GM12891 (cell line): Measurements from ENCODE around the gene AP5B1.
"Not testable (repeated sequence)": the region's sequence is repeated elsewhere in the genome, so short reads cannot be mapped to it uniquely, and the experiment has no call there.

Experiments
- DNase-seq: peaks from one replicate; pipeline ENCODE4 v3.0.0; 2011; ENCODE audit warnings: low spot score; ENCODE audit not compliant: insufficient read length
- FAIRE-seq: peaks from 2 replicates; lab custom pipeline; 2011; peaks lifted over from hg19 to GRCh38; lab: Jason Lieb, UNC
- PAX5 ChIP-seq: IDR thresholded peaks from 2 replicates; pipeline ENCODE4 v1.6.1; 2011; ENCODE audit warnings: low read length, moderate library complexity, mild to moderate bottlenecking; ENCODE audit not compliant: insufficient read depth, severe bottlenecking
- POLR2A ChIP-seq: IDR thresholded peaks from 2 replicates; pipeline ENCODE4 v1.6.1; 2011; ENCODE audit warnings: low read depth, low read length, control low read depth
- POLR2AphosphoS5 ChIP-seq: IDR thresholded peaks from 2 replicates; pipeline ENCODE4 v1.6.1; 2011; ENCODE audit warnings: low read depth, low read length, control low read depth
- POU2F2 ChIP-seq: IDR thresholded peaks from 2 replicates; pipeline ENCODE4 v1.6.1; 2011; ENCODE audit warnings: low read depth, mild to moderate bottlenecking, control low read depth, low read length, moderate library complexity
- SPI1 ChIP-seq: IDR thresholded peaks from 2 replicates; pipeline ENCODE4 v1.6.1; 2011; ENCODE audit warnings: low read depth, low read length, control low read depth
- TAF1 ChIP-seq: IDR thresholded peaks from 2 replicates; pipeline ENCODE4 v1.6.1; 2011; ENCODE audit warnings: low read depth, low read length, control low read depth

The AP5B1 gene

DNA sequence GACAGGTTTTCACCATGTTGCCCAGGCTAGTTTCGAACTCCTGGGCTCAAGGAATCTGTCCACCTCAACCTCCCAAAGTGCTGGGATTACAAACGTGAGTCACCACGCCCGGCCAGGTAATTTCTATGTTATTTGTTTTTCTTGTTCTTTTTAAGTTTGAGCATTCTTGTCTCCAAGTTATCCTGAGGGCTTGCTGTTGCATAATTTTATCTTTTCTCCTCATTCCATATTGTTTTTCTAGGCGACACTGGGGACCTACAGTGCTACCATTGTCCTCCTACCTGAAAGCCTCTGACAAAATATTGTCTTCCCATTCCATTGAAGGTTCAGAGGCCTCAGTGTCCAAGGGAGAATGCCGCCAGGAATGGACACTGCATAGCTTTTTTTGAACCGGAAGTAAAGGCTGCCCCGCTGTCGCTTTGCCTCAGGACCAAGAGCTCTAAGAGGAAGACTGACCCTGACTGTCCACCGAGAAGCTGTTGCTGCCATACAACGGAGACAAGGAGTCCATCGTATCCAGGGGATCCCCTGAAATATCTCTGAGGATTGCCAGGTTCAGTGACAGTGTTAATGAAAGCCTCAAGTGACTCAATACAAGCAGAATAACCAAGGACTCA, 9.7 kb downstream of the AP5B1 start:
- TF ChIP-seq SPI1 (no peak), POLR2AphosphoS5 (no peak), TAF1 (no peak), POLR2A (no peak), POU2F2 (no peak), PAX5 (no peak)
- DNase-seq (no peak), FAIRE-seq (no peak)

DNA sequence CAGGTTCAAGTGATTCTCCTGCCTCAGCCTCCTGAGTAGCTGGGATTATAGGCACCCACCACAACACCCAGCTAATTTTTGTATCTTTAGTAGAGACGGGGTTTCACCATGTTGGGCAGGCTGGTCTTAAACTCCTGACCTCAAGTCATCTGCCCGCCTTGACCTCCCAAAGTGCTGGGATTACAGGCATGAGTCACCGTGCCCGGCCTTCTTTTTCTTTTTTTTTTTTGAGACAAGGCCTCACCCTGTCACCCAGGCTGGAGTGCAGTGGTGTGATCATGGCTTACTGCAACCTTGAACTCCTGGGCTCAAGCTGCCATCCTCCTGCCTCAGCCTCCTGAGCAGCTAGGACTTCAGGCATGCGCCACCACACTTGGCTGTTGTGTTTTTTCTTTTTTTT, 13.0 kb downstream of the AP5B1 start:
- not testable (repeated sequence) for DNase-seq, FAIRE-seq

DNA sequence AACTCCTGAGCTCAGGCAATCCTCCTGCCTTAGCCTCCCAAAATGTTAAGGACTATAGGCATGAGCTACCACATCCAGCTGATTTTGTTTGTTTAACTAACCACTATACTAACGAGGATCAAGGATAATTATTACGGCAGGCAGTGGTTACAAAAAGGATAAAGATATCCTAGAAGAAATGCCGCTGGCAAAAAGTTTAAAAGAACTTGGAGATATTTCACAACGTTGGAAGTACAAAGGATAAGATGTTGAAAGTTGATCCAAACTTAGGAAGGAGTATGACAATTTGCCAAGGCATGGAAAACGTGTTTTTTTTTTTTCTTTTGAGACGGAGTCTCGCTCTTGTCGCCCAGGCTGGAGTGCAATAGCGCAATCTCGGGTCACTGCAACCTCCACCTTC, 13.4 kb downstream of the AP5B1 start:
- DNase-seq (no peak), FAIRE-seq (no peak)
- TF ChIP-seq POU2F2 (no peak), PAX5 (no peak), SPI1 (no peak), TAF1 (no peak), POLR2AphosphoS5 (no peak), POLR2A (no peak)

- TF ChIP-seq POU2F2 (no peak), SPI1 (no peak), PAX5 (no peak), POLR2AphosphoS5 (no peak), TAF1 (no peak), POLR2A (no peak)
- no peak for FAIRE-seq
- DNase-seq, result no peak
Measured at GRCh38 chr11:65766535-65766934, 14.2 kb downstream of the AP5B1 start.

- no peak for FAIRE-seq
- DNase-seq, result no peak
Measured at GRCh38 chr11:65764434-65764833, 16.3 kb downstream of the AP5B1 start.

DNA sequence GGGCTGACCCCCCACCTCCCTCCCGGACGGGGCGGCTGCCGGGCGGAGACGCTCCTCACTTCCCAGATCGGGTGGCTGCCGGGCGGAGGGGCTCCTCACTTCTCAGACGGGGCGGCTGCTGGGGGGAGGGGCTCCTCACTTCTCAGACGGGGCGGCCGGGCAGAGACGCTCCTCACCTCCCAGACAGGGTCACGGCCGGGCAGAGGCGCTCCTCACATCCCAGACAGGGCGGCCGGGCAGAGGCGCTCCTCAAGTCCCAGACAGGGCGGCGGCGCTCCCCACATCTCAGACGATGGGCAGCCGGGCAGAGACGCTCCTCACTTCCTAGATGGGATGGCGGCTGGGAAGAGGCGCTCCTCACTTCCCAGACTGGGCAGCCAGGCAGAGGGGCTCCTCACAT, 18.0 kb downstream of the AP5B1 start:
- FAIRE-seq, result not testable (repeated sequence)

More at GRCh38 chr11:65764434-65764833, 16.3 kb downstream of the AP5B1 start:
- TF ChIP-seq PAX5, result no peak
- TF ChIP-seq TAF1, result no peak
- no peak for TF ChIP-seq POLR2A
- no peak for TF ChIP-seq POU2F2
- no peak for TF ChIP-seq SPI1
- no peak for TF ChIP-seq POLR2AphosphoS5

DNA sequence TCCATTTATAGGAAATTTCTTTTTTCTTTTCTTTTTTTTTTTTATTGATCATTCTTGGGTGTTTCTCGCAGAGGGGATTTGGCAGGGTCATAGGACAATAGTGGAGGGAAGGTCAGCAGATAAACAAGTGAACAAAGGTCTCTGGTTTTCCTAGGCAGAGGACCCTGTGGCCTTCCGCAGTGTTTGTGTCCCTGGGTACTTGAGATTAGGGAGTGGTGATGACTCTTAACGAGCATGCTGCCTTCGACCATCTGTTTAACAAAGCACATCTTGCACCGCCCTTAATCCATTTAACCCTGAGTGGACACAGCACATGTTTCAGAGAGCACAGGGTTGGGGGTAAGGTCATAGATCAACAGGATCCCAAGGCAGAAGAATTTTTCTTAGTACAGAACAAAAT, 18.6 kb downstream of the AP5B1 start:
- not testable (repeated sequence) for FAIRE-seq, DNase-seq

More for the DNA sequence above, 18.0 kb downstream of the AP5B1 start:
- DNase-seq, result not testable (repeated sequence)

DNA sequence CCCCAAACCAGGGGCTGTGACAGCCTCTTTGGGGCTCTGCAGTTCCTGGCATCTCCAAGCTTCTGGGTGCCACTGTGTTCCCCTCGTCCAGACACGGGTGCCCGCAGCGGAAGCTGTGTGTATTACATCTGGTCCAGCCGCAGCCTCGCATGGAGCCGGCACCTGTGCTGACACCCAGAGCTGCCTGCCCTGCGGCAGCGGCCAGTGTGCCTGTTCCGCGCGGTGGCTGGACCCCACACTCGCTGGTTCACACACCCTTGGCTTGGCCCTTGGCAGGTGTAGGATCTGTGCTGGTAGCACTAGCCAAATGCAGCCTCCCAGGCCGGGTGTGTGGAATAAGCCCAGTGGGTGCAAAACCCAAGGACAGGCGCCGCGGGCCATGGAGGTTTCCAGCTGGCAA, 35.7 kb downstream of the AP5B1 start:
- FAIRE-seq (no peak), DNase-seq (no peak)
- TF ChIP-seq TAF1, result no peak
- no peak for TF ChIP-seq POLR2AphosphoS5
- no peak for TF ChIP-seq SPI1
- TF ChIP-seq PAX5, result no peak
- TF ChIP-seq POU2F2, result no peak
- TF ChIP-seq POLR2A, result no peak

DNA sequence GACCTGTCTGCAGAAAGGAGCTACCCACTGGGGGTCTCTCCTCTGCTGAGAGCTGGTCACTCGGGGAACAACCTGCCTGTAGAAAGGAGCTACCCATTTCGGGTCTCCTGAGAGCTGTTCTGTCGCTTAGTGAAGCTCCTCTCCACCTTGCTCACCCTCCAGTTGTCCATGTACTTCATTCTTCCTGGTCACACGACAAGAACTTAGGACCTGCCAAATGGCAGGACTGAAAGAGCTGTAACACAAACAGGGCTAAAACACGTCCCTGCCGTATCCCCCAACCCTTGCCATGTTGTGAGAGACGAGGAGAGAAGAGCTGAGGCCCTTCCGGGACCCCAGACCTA, 36.1 kb downstream of the AP5B1 start:
- FAIRE-seq (no peak), DNase-seq (no peak)
- no peak for TF ChIP-seq POU2F2
- no peak for TF ChIP-seq POLR2A
- TF ChIP-seq TAF1, result no peak
- TF ChIP-seq SPI1, result no peak

DNA sequence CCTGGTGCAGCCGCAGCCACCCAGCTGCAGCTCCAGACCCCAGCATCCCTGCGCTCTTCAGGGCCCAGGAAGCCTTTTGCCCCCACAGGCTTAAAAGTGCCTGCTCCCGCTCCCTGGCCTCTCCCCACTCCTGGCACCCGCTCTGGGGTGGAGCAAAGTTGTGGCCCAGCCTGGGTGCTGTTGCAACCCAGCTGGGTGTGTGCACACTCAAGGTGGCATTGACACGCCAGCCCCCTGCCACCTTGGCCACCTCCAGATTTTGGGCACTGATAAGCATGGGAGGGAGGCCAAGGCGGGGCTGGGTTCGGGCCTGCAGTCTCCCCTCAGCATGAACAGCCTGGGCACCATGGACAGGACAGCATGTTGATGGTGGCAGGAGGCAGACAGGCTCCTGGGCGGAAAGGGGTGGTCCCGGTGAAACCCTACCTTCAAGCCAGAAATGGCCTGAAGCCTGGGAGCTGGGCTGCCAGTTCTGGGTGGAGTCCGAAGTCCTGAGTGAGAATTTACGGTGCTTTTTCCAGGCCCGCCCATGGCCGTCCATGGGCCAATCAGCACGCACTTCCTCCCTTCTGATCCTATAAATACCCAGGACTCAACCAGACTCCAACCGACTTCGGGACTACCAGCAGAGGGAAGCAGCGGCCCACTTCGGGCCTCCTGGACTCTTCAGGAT, 36.6 kb downstream of the AP5B1 start:
- DNase-seq, result no peak
- no peak for FAIRE-seq
- peak; percentile 23; the same call in 1 of the 2 replicates for TF ChIP-seq SPI1
- TF ChIP-seq TAF1, result no peak
- TF ChIP-seq POU2F2, result no peak
- TF ChIP-seq POLR2A, result no peak
- TF ChIP-seq PAX5, result no peak

- DNase-seq, result no peak
- TF ChIP-seq SPI1 (no peak), POLR2A (no peak), POU2F2 (no peak), POLR2AphosphoS5 (no peak), PAX5 (no peak)
- FAIRE-seq, result no peak
Measured at GRCh38 chr11:65743681-65744025, 37.1 kb downstream of the AP5B1 start.
